Spleen (tissue), 7 donors: ENCODE data around the gene MGAT4B.
"Not testable (repeated sequence)": the region's sequence is repeated elsewhere in the genome, so short reads cannot be mapped to it uniquely, and the experiment has no call there.

Experiments
- CTCF ChIP-seq, 11 experiments: fragments of 200-600 bp in 7 of 11; fragments of 450-650 bp in 4 of 11; sonication (generic) in 4 of 11; IDR thresholded peaks in 8 of 11; conservative IDR thresholded peaks in 3 of 11; 1 replicate in 7 of 11; 2 replicates in 4 of 11; pipeline versions ENCODE4 v1.4.0 to v1.8.0; 2016 to 2021; ENCODE audit warnings: antibody characterized with exemption in 11 of 11, inconsistent platforms in 4 of 11, mild to moderate bottlenecking in 1 of 11
- POLR2A ChIP-seq, 3 donors: fragments of 450-650 bp; IDR thresholded peaks; one replicate each; pipeline ENCODE4 v1.5.1; 2017; ENCODE audit warnings: antibody characterized with exemption in 3 of 3, mild to moderate bottlenecking in 1 of 3
- donor health status: DM: no; HTN: no; CAD: no; lungs with moderate emphysema.
- donor health status: DM: no; HTN: no; CAD: no.
- donor health status: DM: no; HTN: no; CAD: no.

GRCh38 chr5:179789278-179789677, 17.4 kb downstream of the MGAT4B start:
- TF ChIP-seq CTCF (IDR thresholded peaks at IDR 0.05 in 8 of 11, conservative IDR thresholded peaks at IDR 0.05 in 3 of 11); POLR2A (IDR thresholded peaks at IDR 0.05): not testable (repeated sequence)
